Neuron (in vitro differentiated cells): ENCODE results near the gene GABRB1.

Experiments
- H2AFZ ChIP-seq: one replicate; pipeline ENCODE4 v1.6.1; 2013; ENCODE audit warnings: low read depth, mild to moderate bottlenecking, inconsistent platforms, low read length, moderate library complexity
- H3K27me3 ChIP-seq: one replicate; pipeline ENCODE4 v1.6.1; 2013; ENCODE audit warnings: low read length; ENCODE audit not compliant: insufficient read depth
- H3K36me3 ChIP-seq: one replicate; pipeline ENCODE4 v1.6.1; 2013; ENCODE audit warnings: low read length; ENCODE audit not compliant: insufficient read depth
- H3K4me1 ChIP-seq: one replicate; pipeline ENCODE4 v1.6.1; 2013; ENCODE audit warnings: low read length; ENCODE audit not compliant: insufficient read depth
- H3K4me3 ChIP-seq: 2 replicates; pipeline ENCODE4 v1.5.1; 2013; ENCODE audit warnings: mild to moderate bottlenecking, low read length, moderate library complexity
- H3K9me3 ChIP-seq: one replicate; pipeline ENCODE4 v1.6.1; 2013; ENCODE audit warnings: low read length

GABRB1 gene

GRCh38 chr4:47031011-47031678, at the start of gene GABRB1:
GABRB1 (plus strand) TSS chr4:47031567.
- Histone ChIP-seq H3K9me3 (no peaks in the 10 kb centered on the region), H3K27me3 (peaks cover 20% of the 10 kb centered on the region), H3K36me3 (no peaks in the 10 kb centered on the region), H3K4me3 (peak within 1 kb of the TSS; percentile 52), H2AFZ (peak within 1 kb of the TSS; percentile 36), H3K4me1 (peaks cover 7% of the 10 kb centered on the region)

GRCh38 chr4:46984781-46985180, 46.6 kb upstream of the GABRB1 start:
- H3K27me3 ChIP-seq = no peaks in the 10 kb centered on the region
- no peaks in the 10 kb centered on the region for H3K9me3 ChIP-seq
- H2AFZ ChIP-seq = no peak overlapping the region
- H3K4me1 ChIP-seq = no peaks in the 10 kb centered on the region
- no peak overlapping the region for H3K4me3 ChIP-seq
- H3K36me3 ChIP-seq = no peaks in the 10 kb centered on the region

GRCh38 chr4:46986922-46987638, 44.3 kb upstream of the GABRB1 start:
- Histone ChIP-seq H3K4me3 (no peak overlapping the region), H3K36me3 (no peaks in the 10 kb centered on the region), H2AFZ (no peak overlapping the region), H3K27me3 (peaks cover 8% of the 10 kb centered on the region), H3K4me1 (no peaks in the 10 kb centered on the region), H3K9me3 (no peaks in the 10 kb centered on the region)

DNA sequence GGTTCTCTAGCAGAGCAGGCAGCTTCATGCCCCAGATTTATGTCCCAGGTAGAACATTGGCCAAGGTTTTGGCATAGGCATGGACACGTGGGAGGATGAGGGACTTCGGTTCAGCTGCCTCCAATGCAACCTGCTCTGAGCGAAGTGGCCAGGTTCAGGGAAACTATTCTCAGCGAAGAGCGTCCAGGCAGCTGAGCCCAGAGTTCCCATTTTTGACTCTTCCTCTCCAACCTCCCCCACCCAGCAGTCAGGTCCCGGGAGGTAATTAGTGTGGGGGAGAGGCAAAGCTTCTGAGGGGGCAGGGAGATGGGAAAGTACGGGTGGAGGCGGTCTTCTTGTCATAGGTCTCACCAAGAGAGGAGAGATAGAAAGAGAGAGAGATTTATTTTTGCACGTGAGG, 39.0 kb upstream of the GABRB1 start:
- Histone ChIP-seq H2AFZ (no peak overlapping the region), H3K4me3 (no peak overlapping the region), H3K27me3 (peaks cover 41% of the 10 kb centered on the region), H3K36me3 (no peaks in the 10 kb centered on the region), H3K9me3 (no peaks in the 10 kb centered on the region), H3K4me1 (no peaks in the 10 kb centered on the region)

DNA sequence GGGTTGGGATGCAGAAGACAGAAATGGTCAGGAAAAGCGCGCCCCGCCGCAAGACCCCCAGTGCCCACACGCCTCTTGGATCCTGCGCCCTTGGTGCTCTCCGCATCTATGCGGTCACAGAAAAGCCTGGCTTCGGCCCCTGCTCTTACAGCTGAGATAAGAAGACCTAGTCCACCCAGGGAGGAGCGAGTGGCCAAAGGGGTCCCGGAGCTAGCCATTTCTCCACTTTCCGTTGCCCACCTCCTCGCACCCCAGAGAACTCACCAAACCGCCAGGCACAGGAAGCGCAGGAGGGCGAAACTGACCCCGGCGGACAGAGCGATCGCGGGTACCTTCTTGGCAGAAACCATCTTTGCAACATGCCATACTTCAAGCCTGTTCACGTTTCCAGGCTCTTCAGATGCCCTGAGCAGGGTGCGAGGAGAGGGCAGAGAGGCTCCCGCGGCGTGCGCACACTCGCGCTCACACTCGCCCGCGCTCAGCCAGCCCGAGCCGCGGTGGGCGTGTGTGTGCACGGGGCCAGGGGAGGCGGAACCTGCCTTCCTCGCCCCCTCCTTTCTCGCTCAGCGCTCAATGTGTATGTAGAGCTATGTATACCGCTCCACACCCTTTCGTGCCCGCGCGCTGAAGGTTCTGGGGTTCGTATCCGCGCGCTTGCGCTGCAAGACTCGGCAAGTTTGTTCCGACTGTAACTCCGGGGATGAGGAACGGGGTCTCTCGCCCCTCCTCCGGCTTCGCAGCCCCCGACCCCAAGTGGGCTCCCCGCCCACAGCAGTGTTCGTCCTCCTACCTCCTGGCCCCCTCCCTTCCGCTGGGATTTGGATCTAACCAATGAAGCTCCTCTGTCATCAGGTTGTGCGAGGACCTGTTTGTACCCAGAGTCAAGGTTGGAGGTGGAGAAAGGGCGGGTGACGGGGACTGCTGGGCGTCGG, 38.0 kb upstream of the GABRB1 start, which contains the start of gene GABRA4:
GABRA4 (minus strand) TSS at position 507 of the 932 bp plus-strand sequence; CDS start at position 350, 157 bp downstream.
- Histone ChIP-seq H3K36me3 (no peaks in the 10 kb centered on the region), H3K4me3 (no peak within 1 kb of the TSS), H3K4me1 (no peaks in the 10 kb centered on the region), H3K27me3 (peaks cover 41% of the 10 kb centered on the region), H2AFZ (no peak within 1 kb of the TSS), H3K9me3 (no peaks in the 10 kb centered on the region)

DNA sequence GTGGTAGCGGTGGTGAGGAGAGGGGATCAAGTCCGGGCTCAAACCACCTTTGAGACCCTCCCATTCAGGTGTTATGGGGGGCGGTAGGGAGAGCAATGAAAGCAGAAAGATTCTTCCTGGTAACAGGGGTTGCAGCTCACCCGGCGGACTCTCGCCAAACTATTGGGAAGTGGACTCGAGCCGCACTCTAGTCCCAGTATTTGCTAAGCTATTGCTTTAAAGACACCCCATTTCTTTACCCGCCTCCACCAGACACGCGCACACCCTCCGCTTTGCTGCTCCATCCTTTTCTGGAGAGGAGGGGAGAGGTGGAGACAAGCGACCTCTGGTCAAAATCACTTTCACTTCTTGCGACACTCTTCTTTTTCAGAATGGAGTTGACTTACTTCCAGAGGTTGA, 37.4 kb upstream of the GABRB1 start:
- Histone ChIP-seq H3K4me3 (no peak overlapping the region), H3K36me3 (no peaks in the 10 kb centered on the region), H2AFZ (no peak overlapping the region), H3K27me3 (peaks cover 41% of the 10 kb centered on the region), H3K4me1 (no peaks in the 10 kb centered on the region), H3K9me3 (no peaks in the 10 kb centered on the region)

DNA sequence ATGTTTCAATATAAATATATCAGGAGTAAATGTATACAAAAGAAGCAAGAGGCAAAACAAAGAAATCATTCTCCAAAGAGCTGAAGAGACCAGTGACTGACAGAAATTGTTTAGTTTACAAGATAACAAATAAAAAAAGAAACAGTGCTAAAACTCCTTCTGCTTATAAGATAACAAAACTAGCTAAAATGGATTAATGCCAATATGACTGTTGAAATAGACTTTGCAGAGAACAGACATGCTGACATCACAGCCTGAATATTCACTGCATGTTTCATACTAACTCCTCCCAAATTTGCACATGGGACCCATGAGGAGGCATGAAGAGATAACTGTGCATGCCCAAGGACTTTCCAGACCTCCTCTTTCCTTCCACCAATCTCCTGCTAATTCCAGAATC, 31.8 kb upstream of the GABRB1 start:
- no peak overlapping the region for H2AFZ ChIP-seq
- H3K27me3 ChIP-seq = peaks cover 8% of the 10 kb centered on the region
- no peaks in the 10 kb centered on the region for H3K36me3 ChIP-seq
- no peaks in the 10 kb centered on the region for H3K9me3 ChIP-seq
- H3K4me3 ChIP-seq = no peak overlapping the region
- no peaks in the 10 kb centered on the region for H3K4me1 ChIP-seq

- no peak overlapping the region for H3K4me3 ChIP-seq
- H3K27me3 ChIP-seq = peaks cover under 1% of the 10 kb centered on the region
- H3K36me3 ChIP-seq = no peaks in the 10 kb centered on the region
- no peaks in the 10 kb centered on the region for H3K9me3 ChIP-seq
- H3K4me1 ChIP-seq = no peaks in the 10 kb centered on the region
- no peak overlapping the region for H2AFZ ChIP-seq
Measured at GRCh38 chr4:47000406-47000805, 31.0 kb upstream of the GABRB1 start.

- H3K4me3 ChIP-seq = no peak overlapping the region
- H3K9me3 ChIP-seq = no peaks in the 10 kb centered on the region
- no peaks in the 10 kb centered on the region for H3K4me1 ChIP-seq
- H2AFZ ChIP-seq = no peak overlapping the region
- H3K36me3 ChIP-seq = no peaks in the 10 kb centered on the region
- no peaks in the 10 kb centered on the region for H3K27me3 ChIP-seq
Measured at GRCh38 chr4:47002580-47002979, 28.8 kb upstream of the GABRB1 start.

GRCh38 chr4:47010347-47010911, 20.9 kb upstream of the GABRB1 start:
- no peaks in the 10 kb centered on the region for H3K9me3 ChIP-seq
- H3K27me3 ChIP-seq = no peaks in the 10 kb centered on the region
- no peak overlapping the region for H3K4me3 ChIP-seq
- no peaks in the 10 kb centered on the region for H3K36me3 ChIP-seq
- H2AFZ ChIP-seq = no peak overlapping the region
- H3K4me1 ChIP-seq = no peaks in the 10 kb centered on the region

DNA sequence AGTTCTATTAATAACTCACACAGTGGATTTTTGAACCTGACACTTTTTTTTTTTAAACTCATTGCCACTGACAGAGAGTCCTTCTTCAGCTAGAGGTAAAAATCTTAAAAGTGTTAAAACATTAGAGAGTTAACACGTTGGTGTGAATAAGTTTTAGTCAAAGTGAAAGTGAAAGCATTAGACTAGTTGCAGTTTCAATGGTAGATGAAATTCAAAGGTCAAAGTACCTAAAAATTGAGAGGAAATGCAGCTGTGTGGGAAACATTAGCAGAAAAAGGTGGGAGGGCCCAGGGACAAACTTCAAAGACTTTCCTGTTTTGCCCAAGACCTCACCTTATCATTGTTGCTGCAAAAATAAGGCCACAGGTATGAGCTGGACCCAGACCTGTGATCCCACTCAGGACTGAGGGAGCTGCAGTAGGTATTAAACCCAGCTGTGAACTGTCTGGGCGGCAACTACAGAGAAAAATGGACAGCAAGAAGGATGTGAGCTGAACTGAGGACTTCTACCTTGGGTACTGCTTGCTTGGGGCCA, 20.4 kb upstream of the GABRB1 start:
- no peaks in the 10 kb centered on the region for H3K9me3 ChIP-seq
- H2AFZ ChIP-seq = no peak overlapping the region
- no peaks in the 10 kb centered on the region for H3K27me3 ChIP-seq
- H3K36me3 ChIP-seq = no peaks in the 10 kb centered on the region
- no peaks in the 10 kb centered on the region for H3K4me1 ChIP-seq
- no peak overlapping the region for H3K4me3 ChIP-seq

- Histone ChIP-seq H3K4me3 (no peak overlapping the region), H3K9me3 (no peaks in the 10 kb centered on the region), H3K4me1 (no peaks in the 10 kb centered on the region), H3K36me3 (no peaks in the 10 kb centered on the region), H3K27me3 (no peaks in the 10 kb centered on the region), H2AFZ (no peak overlapping the region)
Measured at GRCh38 chr4:47012676-47013075, 18.7 kb upstream of the GABRB1 start.
